Myocyte (in vitro differentiated cells): ENCODE data around the gene SLC8B1. TPM values are rescaled to one million over a fixed set of nuclear protein-coding genes. Genes with fewer than 3 reads are reported as not detected.

Experiments used
- DNase-seq: peaks from one replicate; pipeline ENCODE4 v3.0.0-alpha.2; 2012; ENCODE audit warnings: low read depth
- total RNA-seq: library from RNA; depleted of rRNA; stranded (reverse); fragments of >200 nt; gene quantifications from 2 replicates; pipeline ENCODE4 v1.2.3, GENCODE V29; 2014

Gene SLC8B1
- total RNA-seq, 1 donor from 2014 or later: 20.2 TPM

DNA sequence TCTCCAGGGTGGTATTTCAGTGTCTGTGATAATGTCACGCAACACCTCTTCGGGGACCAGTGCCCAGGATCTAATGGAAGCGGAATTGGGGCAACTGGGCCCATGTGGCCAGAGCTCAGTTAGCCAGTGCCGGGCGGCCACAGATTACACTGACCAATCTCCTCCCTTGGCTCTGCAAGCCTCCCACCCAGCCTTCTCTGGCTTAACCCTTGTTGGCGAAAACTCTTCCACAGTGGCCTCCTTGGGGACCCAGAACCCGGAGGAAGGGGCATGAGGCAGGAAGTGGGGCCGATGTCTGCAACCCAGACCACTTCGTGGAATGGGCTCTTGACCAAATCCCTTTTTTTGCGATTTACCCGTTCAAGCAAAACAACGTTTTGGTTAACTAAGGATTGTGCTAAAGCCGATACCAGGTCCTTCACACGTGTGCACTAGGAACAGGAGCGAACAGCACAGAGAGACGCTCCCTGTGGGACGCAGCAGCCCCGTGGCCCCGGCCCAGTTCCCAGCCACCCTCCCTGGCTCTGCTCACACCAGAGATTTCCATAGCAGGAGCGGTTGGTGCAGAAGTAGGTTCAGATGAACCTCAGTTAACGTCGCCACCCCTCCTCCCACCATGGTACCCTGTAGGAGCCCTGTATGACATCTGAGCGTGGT lies 38.2 kb downstream of the SLC8B1 start:
- DNase-seq: no peak

DNA sequence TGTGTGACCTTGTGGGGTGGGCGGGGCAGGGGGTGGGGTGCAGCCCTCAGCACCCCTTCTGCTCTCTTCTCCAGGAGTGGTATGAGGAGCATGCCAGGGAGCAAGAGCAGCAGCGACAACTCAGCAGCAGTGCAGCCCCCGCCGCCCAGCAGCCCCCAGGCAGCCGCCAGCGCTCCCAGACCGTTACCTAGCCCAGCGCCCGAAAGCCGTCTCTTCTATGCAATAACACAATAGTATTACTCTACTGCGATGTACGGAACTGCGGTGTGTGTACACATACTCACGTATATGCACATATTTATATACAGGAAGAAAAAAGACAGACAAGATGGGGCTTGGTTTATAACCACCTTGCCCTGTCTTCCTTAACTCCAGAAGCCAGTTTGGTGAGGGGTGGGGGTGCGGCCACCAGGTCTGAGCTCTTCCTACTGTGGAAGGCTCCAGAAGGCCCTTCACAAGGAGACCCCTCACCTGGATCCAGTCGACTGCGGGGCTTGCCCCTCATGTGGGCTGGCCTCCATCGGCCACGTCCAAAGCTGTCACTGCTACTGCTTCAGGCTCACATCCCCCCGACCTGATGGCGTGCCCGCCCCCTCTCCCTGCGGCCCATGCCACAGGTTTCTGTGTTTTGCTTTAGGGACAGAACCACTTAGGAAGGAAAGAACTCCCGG lies 38.9 kb downstream of the SLC8B1 start:
- no peak for DNase-seq

DNA sequence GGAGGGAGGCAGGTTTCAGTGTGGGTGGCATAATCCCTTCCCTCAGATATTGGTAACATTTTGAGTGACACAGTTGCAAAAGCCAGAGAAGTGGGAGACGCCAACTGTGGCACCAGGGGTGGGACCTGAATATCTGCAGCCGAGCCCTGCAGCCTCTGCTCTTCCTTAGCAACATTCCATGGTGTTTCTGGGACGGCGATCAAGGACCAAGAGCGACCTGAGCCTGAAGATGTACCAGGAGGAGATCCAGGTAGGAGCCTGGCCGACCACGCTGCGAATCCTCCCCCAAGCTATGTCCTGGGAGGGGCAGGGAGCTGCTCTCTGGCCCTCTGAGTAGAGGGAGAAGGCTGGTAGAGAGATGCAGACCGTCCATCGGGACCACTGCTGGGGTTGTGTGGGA lies 41.8 kb downstream of the SLC8B1 start:
- no peak for DNase-seq

DNA sequence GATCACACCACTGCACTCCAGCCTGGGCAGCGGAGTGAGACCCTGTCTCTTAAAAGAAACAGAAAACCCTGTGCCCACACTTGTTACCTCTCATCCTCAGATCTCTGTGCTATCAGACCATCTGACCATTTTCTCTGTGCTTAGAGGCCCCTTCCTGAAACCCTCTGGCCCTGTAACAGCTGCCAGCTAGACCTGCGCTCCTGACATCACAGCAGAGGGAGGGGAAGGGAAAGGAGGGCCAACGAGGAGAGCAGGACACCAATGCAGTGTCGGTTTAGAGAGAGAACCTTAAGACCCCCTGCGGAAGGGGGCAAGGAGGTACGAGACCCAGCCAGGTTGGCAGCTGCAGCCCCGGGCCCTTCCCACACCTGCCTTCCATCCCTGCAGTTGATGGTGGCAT lies 42.4 kb downstream of the SLC8B1 start:
- DNase-seq: no peak

DNA sequence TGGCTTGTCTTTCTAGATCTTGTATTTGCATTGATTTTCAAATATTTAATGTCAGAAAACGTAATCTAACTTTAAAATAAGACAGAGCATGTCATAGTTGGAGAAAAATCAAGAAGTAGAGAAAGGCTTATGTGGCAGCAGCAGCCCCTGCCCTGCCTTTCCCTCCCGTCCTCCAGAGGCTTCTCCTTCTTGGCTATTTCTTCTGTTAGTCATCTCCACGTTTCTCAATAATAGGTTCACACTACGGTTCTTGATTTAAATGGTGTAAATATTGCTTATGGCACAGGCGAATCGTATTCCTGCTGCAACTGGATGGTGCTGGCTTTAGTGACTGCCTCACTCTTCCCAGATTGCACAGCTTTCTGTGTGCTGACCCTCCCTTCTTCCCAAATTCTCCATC lies 42.8 kb downstream of the SLC8B1 start:
- no peak for DNase-seq

DNA sequence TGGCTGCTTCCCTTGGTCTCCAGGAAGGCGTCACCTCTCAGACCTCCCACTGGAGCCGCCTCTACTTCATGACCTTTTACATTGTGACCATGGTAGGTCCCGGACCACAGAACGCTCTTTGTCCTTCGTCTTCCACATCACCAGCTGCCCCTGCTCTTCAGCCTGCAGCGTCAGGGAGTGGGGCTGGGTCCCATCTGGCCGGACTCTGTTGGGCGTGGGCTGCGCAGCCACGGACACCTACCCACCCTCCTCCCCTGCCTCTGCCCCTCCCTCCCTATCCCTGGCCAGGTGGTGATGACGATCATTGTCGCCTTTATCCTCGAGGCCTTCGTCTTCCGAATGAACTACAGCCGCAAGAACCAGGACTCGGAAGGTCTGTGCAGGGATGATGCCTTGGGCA lies 43.3 kb downstream of the SLC8B1 start:
- DNase-seq: no peak

DNA sequence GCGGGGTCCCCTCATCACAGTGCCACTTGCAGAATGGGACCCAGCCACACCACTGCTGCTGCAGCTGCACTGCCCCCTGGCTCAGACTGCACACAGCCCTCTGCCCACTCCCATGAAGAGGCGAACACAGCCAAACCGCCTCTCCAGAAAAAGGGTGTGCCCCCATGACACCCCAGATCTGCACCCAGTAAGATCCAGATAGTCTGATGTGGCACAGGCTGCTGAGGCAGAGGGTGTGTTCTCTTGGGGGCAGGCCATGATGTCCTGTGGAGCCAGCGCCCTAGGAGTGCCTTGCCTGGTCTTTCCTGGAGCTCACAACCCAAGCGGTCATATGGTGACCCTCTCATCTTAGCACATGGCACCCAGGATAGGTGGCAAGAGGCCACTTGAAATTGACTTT lies 44.4 kb downstream of the SLC8B1 start:
- DNase-seq: no peak

DNA sequence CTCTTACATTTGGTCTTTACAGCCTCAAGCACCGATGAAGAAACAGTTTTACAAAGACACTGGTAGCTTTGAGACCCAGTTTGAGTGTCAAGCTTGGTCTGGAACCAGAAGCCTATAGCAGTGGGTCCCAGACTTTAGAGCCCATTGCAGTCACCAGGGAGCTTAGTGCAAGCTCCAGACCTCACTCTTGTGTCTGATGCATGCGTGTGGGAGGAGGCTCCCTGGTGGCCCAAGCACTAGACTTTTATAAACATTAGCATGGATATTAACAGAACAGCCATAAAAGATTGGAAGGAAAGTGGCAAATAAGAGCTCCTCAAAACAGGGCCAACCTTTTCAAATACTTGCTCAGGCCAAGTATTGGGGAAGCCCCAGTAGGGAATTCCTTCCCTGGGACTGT lies 45.5 kb downstream of the SLC8B1 start:
- no peak for DNase-seq

DNA sequence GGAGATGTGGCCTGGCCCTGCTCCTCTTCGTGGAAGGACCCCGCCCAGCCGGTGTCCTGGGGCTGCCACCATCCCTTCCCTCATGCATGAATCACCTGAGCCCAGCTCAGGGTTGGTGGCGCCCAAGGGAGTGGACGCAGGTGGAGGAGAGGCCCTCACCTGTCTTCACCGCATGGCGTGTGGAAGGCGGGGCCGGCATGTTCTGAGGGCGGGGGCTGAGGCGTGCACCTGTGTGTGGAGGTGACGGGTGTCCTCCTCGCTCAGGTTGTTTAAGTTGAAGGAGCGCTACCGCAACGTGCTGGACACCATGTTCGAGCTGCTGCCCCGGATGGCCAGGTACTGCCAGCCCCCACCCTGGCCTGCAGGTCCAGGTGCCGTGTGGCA lies 47.0 kb downstream of the SLC8B1 start:
- DNase-seq: no peak

DNA sequence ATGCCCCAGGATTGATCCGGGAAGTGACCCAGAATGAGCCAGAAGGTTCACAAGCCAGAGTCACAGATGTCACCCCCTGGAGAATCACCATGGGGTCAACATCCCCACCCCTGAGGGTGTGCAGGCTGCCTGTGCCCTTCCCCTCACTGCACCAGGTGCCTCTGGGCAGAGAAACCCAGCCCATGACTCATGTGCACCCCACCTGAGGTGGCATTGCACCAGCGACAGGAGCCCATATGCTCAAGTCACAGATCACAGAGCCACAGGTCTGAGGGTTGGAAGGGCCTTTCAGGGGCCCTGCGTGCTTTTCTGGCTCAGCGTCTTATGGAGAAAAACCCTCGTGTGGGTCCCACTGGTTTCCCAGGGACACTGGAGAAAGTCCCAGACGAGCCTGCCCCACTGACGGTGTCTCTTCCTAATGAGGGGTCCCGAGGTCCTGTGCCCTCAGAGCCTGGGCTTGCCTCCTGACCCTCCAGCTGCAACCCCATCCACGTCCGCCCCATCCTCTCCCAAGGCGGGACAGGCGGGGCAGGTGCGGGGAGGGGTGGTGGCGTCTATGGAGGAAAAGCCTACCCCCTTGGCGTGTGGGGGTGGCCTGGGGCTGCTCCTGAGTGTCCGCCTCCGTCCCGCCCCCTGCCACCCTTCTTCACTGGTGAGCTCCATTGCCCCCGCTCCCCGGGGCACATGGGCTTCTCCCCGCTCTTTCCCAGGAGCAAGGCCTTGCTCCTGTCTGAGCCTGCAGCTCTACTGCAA lies 47.6 kb downstream of the SLC8B1 start:
- DNase-seq: no peak

DNA sequence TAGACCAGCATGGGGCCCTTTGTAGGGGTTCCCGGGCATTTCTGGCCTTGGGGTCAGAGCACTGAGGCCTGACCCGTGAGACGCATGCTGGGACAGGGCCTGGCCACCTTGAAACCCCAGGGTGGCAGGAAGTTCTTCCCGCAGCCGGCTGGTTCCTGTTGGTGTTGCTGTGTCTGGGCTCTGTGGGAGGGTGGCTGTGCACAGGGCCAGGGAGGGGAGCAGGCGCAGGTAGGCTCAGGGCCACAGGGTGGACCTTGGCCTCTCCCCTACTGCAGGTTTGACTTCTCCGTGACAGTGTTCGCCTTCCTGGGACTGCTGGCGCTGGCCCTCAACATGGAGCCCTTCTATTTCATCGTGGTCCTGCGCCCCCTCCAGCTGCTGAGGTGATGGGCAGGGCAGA lies 48.2 kb downstream of the SLC8B1 start:
- DNase-seq: no peak

DNA sequence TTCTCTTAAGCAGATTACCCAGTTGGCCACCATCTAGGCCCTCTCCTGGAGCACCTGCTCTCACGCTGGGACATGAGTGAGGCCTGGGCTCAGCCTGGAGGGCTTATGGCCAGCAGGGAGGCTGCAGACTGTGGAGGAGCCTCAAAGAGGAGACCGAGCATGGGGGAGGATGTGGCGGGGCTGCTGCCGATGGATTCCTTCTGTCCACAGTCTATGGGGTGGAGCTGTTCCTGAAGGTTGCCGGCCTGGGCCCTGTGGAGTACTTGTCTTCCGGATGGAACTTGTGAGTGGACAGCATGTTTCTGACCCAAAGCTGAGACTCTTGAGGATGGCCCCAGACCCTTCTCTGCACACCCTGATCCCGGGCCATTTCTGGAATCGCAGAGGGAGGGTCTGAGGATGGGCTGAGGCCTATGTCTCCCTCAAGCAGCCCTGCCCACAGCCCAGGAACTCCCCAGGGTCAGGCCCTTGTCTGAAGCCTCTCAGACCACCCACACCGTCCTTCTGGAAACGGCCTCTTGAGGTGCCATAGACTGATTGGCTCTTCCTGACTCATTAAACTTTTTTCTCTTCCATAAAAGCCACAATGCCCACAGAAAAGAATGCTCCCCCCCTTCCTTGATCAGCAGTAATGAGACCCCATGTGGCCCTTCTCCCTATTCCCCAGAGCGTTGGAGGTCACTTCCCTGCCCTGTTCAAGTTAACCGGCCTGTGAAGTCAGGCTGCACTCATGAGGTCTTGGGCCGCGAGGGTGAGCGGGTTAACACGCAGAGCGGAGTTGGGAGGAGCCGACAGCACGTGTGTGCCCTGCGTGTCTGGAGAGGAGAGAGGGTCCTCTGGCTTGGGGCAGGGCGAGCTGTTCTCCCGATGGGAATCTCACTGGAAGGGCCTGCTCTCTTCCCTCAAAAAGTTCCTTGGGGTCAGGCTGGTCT lies 49.0 kb downstream of the SLC8B1 start:
- DNase-seq: no peak

DNA sequence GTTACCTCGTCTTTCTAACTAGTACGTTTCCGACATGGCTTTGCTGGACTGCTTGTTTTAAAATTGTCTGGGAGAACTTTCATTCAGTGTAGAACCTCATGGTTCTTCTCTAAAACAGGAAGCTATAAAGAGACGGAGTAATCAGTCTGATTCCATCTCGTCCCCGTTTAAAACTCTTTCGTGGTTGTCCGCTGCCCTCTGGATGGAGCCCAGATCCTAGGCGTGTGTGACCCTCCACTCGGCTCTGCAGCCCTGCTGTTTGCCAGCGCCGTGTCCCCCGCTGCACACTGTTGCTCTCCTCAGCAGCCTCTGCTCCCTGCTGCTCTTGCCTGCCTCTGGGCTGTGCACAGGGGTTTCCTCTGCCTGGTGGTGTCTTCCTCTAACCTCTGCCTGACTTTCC lies 50.2 kb downstream of the SLC8B1 start:
- DNase-seq: no peak

DNA sequence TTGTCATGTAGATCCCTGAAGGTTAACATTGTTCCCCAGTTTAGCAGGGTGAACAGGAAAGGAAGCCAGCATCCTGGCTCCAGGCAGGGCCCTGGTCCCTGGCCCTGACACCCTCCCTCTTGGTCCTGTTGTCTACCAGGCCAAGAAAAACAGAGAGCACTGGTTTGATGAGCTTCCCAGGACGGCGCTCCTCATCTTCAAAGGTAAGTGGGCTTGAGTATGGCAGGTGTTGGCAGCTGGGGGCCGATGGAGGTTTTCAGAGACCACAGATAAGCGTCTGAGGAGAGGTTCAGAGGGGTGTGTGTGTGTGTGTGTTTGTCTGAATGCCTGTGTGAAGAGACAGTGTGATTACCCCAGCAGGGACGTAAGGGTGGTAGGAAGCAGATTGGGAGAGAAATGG lies 56.3 kb downstream of the SLC8B1 start:
- no peak for DNase-seq

DNA sequence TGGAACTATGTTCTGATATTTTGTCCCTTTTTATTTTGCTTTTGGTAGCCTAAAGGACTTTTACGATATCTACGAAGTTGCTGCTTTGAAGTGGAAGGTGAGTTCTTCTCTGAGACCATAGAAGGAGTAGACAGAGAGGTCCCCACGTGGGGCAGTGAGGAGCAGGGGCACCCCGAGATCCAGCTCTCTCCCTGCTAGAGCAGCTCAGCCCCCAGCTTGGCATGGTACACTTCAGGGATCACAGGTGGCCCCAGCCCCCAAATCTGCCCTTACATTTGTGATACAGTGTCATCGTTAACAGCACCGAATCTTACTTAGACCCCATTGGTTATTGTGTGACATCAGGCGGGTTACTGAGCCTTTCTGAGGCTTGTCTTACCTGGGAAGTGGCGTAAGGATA lies 56.8 kb downstream of the SLC8B1 start:
- DNase-seq: no peak

DNA sequence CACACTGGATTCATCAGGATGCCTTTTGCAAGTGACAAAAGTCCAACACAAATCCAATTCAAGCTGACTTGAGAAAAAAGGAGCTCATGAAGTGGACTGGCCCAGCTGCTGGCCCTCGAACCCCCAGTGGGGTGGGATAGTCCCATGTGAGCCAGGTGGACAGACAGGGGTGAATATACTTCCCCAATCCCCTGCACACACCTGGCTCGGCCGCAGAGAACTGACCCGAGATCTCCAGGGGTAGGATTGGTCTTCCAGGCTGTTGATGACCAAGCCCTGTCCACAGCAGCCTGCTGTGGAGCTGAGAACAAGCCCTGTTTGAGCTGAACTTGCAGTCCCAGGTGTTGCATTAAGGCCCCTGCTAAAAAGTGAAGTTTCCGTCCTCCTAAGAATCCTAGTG lies 57.4 kb downstream of the SLC8B1 start:
- DNase-seq: no peak

DNA sequence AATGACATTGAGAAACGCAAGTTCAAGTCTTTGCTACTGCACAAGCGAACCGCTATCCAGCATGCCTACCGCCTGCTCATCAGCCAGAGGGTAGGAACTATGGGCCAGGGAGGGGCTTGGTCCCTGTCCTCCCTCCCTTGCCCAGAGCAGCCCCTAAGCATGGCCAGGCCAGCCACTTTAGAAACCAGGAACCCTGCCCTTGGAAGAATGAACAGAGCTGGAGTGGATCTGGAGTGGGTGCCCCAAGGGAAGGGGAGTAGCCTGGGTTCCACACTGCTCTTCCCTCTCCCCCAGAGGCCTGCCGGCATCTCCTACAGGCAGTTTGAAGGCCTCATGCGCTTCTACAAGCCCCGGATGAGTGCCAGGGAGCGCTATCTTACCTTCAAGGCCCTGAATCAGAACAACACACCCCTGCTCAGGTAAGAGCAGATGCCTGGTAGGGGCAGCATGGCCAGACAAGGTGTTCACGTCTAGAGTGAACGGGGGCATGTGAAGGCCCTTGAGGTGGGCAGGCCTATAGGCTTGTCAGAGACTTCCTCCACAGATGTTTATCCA lies 57.9 kb downstream of the SLC8B1 start:
- DNase-seq: no peak

DNA sequence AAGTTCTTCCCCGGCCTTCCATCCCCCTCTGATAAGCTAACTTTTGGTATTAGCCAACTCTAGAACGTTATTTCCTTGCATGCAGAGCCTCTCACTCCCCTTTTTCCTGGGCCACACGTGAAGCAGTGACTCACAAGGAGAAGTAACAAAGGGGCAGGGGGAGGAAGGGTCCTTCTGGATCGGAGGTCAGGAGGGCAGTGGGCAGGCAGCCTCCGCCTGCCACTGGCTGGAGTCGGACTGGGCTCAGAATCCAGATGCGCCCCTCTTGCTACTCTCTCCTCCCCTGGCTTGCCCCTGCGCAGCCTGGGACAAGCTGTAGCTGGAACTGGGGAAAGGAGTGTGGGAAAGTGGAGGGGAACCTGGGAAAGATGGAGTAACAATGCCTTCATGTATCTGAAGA lies 58.6 kb downstream of the SLC8B1 start:
- DNase-seq: no peak

DNA sequence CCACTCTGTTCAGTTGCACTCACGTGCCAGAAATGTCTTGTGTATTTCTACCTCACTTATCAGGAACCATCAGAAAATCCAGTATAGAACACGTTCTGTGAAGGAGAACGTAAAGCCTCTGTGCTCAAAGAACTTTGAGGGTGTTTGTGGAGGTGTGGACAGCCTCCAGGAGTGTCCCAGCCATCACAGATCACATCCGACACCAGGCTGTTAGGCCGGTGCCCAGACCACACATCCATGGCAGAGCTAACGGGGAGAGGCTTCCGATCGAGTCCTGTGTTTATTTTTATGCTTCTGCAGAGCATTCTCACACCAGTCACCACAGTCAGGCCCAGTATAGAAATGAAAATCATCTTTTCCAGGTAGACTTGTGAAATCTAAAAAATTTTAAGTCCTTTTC lies 60.1 kb downstream of the SLC8B1 start:
- DNase-seq: no peak

DNA sequence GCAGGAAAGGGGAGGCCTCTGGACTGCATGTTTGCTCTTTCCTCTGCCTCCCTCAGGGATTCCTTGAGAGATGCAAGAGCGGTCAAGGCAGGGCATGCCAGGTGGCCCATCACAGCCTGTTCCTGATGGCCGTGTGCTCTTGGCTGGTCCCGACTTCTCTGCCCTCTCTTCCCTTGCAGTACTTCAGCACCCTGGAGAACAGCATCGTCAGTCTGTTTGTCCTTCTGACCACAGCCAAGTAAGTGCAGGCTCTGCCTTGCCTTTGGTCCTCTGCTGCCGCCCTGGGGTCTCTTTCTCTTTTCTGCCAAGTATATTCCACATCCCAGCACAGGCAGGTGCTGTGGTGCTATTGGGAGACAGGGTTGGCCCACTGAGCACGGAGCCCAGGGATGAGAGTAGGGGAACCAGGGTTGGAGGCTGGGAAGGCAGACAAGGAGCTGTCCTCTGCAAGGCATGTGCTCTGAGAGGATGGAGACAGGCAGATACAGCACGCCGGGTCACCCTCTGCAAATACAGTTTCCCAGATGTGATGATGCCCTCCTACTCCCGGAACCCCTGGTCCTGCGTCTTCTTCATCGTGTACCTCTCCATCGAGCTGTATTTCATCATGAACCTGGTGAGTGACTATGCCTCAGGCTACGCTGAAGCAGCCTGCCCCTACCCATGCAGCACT lies 61.7 kb downstream of the SLC8B1 start:
- DNase-seq: peak; percentile 49
